ENCODE measurements around the gene PHLDB2. TPM values are rescaled to one million over a fixed set of nuclear protein-coding genes. Genes with fewer than 3 reads are reported as not detected.
"Not testable (repeated sequence)": the region's sequence is repeated elsewhere in the genome, so short reads cannot be mapped to it uniquely, and the experiment has no call there.

PHLDB2 gene
- 10 to 100 TPM in 1 of 4 donors, 1 to 10 TPM in 3; 1.1 to 17.8 (median 4.5) TPM for polyA plus RNA-seq
- long read RNA-seq, donor 1, result 0 reads
- long read RNA-seq, donor 2, result 0 reads
- long read RNA-seq, donor 3, partial matches to known transcripts, result 0 of 2 reads
- long read RNA-seq, donor 3, other reads (novel, unspliced or antisense), result 0 of 2 reads
- long read RNA-seq, donor 4, result 0 reads
- long read RNA-seq, donor 5, partial matches to known transcripts, result 0 of 1 reads
- long read RNA-seq, donor 5, other reads (novel, unspliced or antisense), result 0 of 1 reads
- long read RNA-seq, donor 6, full-length matches to known transcripts, result 1 of 1 reads
- long read RNA-seq, donor 6, partial matches to known transcripts, result 0 of 1 reads
- long read RNA-seq, donor 6, other reads (novel, unspliced or antisense), result 0 of 1 reads
- long read RNA-seq, donor 7, result 0 reads
- long read RNA-seq, donor 8, partial matches to known transcripts, result 0 of 1 reads
- long read RNA-seq, donor 8, other reads (novel, unspliced or antisense), result 0 of 1 reads
- long read RNA-seq, donor 9, partial matches to known transcripts, result 0 of 1 reads
- long read RNA-seq, donor 9, other reads (novel, unspliced or antisense), result 0 of 1 reads
- long read RNA-seq, donor 10, full-length matches to known transcripts, result 4 of 4 reads
- long read RNA-seq, donor 10, partial matches to known transcripts, result 0 of 4 reads
- long read RNA-seq, donor 10, other reads (novel, unspliced or antisense), result 0 of 4 reads

DNA sequence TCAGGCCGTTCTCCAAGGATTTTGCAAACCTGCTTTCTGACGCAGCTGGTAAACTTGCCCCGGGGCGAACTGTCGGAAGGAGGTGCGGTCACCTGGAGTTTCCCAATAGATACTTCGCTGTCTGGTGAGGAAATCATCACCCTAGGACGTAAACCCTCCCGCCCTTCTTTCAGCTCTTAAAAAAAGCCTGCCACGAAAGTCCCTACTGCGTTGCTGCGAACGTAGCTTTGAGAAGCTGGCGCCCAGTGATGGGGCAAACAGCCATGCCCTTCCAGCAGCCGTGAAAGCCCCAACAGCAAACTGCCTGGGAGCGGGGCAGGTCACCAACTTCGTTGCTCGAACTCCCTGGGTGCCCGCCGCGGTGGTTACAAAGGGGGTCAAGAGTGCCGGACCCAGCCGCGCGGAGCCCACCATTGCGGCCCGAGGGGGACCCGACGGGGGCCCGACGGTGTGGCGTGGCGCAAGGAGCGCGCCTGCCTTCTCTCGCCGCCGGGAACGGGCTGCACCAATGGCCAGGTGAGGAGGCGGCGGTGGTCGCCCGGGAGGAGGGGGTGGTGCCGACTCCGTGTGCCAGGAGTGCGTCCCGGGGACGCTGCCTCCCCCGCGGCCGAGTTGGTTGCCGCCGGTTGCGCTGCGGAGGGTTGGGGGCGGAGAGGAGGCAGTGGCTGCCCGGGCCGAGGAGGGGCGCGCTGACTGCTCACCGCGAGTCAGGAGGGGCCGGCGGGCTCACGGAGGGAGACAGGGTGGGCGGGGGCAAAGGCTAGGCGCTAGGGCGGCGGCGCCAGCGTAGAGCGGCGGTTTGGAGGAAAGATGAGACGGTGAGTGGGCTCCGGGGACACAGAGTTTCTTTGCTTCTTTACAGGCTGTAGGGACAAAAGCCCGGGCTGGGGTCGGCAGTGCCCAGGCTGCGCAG is at the start of gene PHLDB2:
PHLDB2 (plus strand) TSS at position 205 of the 913 bp plus-strand sequence. CDS start 24,813 bp downstream, outside the sequence.
- H3K4me1 ChIP-seq (ENCODE audit: control insufficient read depth in 3 of 3, insufficient read depth in 2 of 3, low read depth in 1 of 3, low read length in 2 of 3), result peaks cover 3 to 16% (median 3%) of the 10 kb centered on the region in 3 donors
- H3K36me3 ChIP-seq (ENCODE audit: control insufficient read depth in 3 of 3, insufficient read depth in 2 of 3, low read depth in 1 of 3, low read length in 3 of 3), result no peaks in the 10 kb centered on the region
- peaks cover 0 to 4% (median 0%) of the 10 kb centered on the region in 3 donors for H3K27me3 ChIP-seq (ENCODE audit: control insufficient read depth in 3 of 3, insufficient read depth in 3 of 3, low read length in 3 of 3)
- FAIRE-seq (no peak), DNase-seq (peak; percentile 57 to 81)
- WGBS, 3 donors, result 0 to 1% (median 1%) methylated on average over 69 to 78 of the region's 78 CpGs
- H3K9me3 ChIP-seq (ENCODE audit: control insufficient read depth in 2 of 2, insufficient read depth in 1 of 2, low read depth in 1 of 2, low read length in 1 of 2), result no peaks in the 10 kb centered on the region
- peak within 1 kb of the TSS; percentile 63 to 90 (median 88) for H3K27ac ChIP-seq (ENCODE audit: low read depth in 1 of 3, low read length in 2 of 3)
- peak within 1 kb of the TSS; percentile 55 to 82 (median 64) for H3K4me3 ChIP-seq (ENCODE audit: low read depth in 1 of 3, low read length in 3 of 3)

DNA sequence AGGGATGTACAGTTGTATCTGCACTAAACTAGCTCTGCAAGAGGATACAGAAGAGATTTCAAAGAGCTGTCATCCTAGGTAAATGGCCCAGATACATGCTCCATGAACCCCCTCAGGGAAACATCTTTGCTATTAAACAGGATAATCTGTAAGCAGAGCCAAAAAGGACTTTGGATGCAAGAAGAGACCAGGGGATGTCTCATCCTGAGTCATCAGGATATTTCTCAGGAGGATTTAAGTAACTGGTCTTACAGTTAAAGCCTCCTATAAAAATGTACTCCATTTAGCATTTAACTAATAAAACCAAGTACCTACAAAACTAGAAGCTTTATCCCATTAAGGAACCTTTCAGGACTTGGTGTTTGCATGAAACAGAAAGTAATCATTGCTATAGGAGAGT is 48.2 kb upstream of the PHLDB2 start:
- DNase-seq (no peak), FAIRE-seq (no peak)
- Histone ChIP-seq H3K9me3 (ENCODE audit: control insufficient read depth in 2 of 2, insufficient read depth in 1 of 2, low read depth in 1 of 2, low read length in 1 of 2) (peaks cover 0 to 9% of the 10 kb centered on the region in 2 donors), H3K4me1 (ENCODE audit: control insufficient read depth in 3 of 3, insufficient read depth in 2 of 3, low read depth in 1 of 3, low read length in 2 of 3) (peaks cover 2 to 17% (median 3%) of the 10 kb centered on the region in 3 donors), H3K36me3 (ENCODE audit: control insufficient read depth in 3 of 3, insufficient read depth in 2 of 3, low read depth in 1 of 3, low read length in 3 of 3) (no peaks in the 10 kb centered on the region), H3K27me3 (ENCODE audit: control insufficient read depth in 3 of 3, insufficient read depth in 3 of 3, low read length in 3 of 3) (no peaks in the 10 kb centered on the region), H3K4me3 (ENCODE audit: low read depth in 1 of 3, low read length in 3 of 3) (no peak overlapping the region), H3K27ac (ENCODE audit: low read depth in 1 of 3, low read length in 2 of 3) (no peak overlapping the region)

DNA sequence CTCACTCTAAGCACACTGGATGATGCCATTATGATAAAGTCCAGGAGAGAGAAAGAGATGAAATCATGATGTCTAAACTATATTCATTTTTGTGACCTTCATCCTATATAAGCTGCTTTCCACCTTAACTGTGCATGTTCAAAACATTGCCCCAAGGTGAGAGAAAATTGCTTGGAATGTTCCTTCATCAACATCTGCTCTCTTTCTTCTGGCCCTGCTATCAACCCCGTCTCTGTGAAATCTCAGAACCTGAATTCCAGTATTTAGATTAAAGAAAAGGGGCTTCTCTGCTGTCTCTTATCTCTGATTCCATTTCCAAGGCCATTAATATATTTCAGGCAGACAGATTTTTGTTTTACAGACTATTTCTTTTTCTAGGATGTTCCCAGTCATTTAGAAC is 47.3 kb upstream of the PHLDB2 start:
- H3K36me3 ChIP-seq (ENCODE audit: control insufficient read depth in 3 of 3, insufficient read depth in 2 of 3, low read depth in 1 of 3, low read length in 3 of 3), result no peaks in the 10 kb centered on the region
- no peak overlapping the region for H3K4me3 ChIP-seq (ENCODE audit: low read depth in 1 of 3, low read length in 3 of 3)
- no peaks in the 10 kb centered on the region for H3K27me3 ChIP-seq (ENCODE audit: control insufficient read depth in 3 of 3, insufficient read depth in 3 of 3, low read length in 3 of 3)
- H3K9me3 ChIP-seq (ENCODE audit: control insufficient read depth in 2 of 2, insufficient read depth in 1 of 2, low read depth in 1 of 2, low read length in 1 of 2), result peaks cover 0 to 13% of the 10 kb centered on the region in 2 donors
- no peak overlapping the region for H3K27ac ChIP-seq (ENCODE audit: low read depth in 1 of 3, low read length in 2 of 3)
- no peak for FAIRE-seq
- H3K4me1 ChIP-seq (ENCODE audit: control insufficient read depth in 3 of 3, insufficient read depth in 2 of 3, low read depth in 1 of 3, low read length in 2 of 3), result peaks cover 2 to 17% (median 3%) of the 10 kb centered on the region in 3 donors
- DNase-seq, result no peak
- 86 to 92% (median 90%) methylated on average over 1 of the region's 1 CpG for WGBS, 3 donors

DNA sequence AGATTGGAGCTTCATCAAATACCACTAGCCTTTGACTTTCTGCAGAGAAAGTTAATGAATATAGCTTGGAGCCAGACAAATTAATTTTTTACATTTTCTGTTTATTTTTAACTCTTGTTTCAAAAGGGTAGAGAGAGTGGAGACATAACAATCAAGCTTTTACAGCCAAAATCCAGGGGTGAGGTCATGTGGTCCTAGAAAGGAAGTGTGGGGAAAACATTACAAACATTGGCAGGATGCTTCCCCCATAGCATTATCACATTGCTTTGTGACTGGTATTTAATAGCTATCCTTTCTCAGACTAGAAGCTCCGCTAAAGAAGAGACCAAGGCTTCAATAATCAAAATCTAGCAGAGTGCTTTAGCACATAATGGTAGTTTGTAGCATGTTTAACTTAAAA is 46.4 kb upstream of the PHLDB2 start:
- Histone ChIP-seq H3K4me1 (ENCODE audit: control insufficient read depth in 3 of 3, insufficient read depth in 2 of 3, low read depth in 1 of 3, low read length in 2 of 3) (peaks cover 2 to 12% (median 3%) of the 10 kb centered on the region in 3 donors), H3K9me3 (ENCODE audit: control insufficient read depth in 2 of 2, insufficient read depth in 1 of 2, low read depth in 1 of 2, low read length in 1 of 2) (peaks cover 0 to 13% of the 10 kb centered on the region in 2 donors), H3K27ac (ENCODE audit: low read depth in 1 of 3, low read length in 2 of 3) (no peak overlapping the region), H3K27me3 (ENCODE audit: control insufficient read depth in 3 of 3, insufficient read depth in 3 of 3, low read length in 3 of 3) (no peaks in the 10 kb centered on the region), H3K36me3 (ENCODE audit: control insufficient read depth in 3 of 3, insufficient read depth in 2 of 3, low read depth in 1 of 3, low read length in 3 of 3) (no peaks in the 10 kb centered on the region), H3K4me3 (ENCODE audit: low read depth in 1 of 3, low read length in 3 of 3) (no peak overlapping the region)
- 69 to 95% (median 83%) methylated on average over 1 of the region's 1 CpG for WGBS, 3 donors
- DNase-seq (no peak), FAIRE-seq (no peak)

DNA sequence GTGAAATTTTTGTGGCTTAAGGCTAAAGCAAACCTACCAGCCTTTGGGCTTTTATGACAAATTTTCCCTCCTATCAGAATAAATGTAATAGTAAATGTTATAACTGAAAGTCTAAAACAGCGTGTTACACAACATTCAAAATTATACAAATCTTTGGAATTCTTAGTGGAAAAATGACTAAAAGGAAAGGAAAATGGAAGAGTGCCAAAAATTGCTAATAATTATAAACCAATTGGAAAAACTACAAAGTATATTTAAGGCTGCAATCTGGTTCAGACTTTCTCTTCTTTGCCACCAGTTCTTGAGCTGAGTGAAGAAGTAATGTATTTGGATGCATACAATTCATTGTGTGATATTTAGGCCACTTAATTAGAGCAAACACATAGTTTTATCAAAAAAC is 45.6 kb upstream of the PHLDB2 start:
- peaks cover 2 to 9% (median 3%) of the 10 kb centered on the region in 3 donors for H3K4me1 ChIP-seq (ENCODE audit: control insufficient read depth in 3 of 3, insufficient read depth in 2 of 3, low read depth in 1 of 3, low read length in 2 of 3)
- no peak overlapping the region for H3K27ac ChIP-seq (ENCODE audit: low read depth in 1 of 3, low read length in 2 of 3)
- WGBS, 3 donors, result 82 to 87% (median 84%) methylated on average over 1 of the region's 1 CpG
- no peaks in the 10 kb centered on the region for H3K36me3 ChIP-seq (ENCODE audit: control insufficient read depth in 3 of 3, insufficient read depth in 2 of 3, low read depth in 1 of 3, low read length in 3 of 3)
- H3K4me3 ChIP-seq (ENCODE audit: low read depth in 1 of 3, low read length in 3 of 3), result no peak overlapping the region
- no peaks in the 10 kb centered on the region for H3K27me3 ChIP-seq (ENCODE audit: control insufficient read depth in 3 of 3, insufficient read depth in 3 of 3, low read length in 3 of 3)
- no peak for FAIRE-seq
- no peak for DNase-seq
- peaks cover 0 to 13% of the 10 kb centered on the region in 2 donors for H3K9me3 ChIP-seq (ENCODE audit: control insufficient read depth in 2 of 2, insufficient read depth in 1 of 2, low read depth in 1 of 2, low read length in 1 of 2)

DNA sequence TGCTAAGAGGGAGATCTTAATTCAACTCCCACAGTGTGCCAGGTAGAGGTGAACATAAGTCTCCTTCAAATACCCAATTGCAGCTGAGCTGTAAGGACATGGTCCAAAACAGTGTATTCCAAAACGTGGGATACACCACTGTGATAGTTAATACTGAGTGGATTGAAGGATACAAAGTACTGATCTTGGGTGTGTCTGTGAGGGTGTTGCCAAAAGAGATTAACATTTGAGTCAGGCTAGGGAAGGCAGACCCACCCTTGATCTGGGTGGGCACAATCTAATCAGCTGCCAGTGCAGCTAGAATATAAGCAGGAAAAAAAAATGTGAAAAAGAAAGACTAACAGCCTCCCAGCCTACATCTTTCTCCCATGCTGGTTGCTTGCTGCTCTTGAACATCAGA is 45.1 kb upstream of the PHLDB2 start:
- Histone ChIP-seq H3K27me3 (ENCODE audit: control insufficient read depth in 3 of 3, insufficient read depth in 3 of 3, low read length in 3 of 3) (no peaks in the 10 kb centered on the region), H3K4me1 (ENCODE audit: control insufficient read depth in 3 of 3, insufficient read depth in 2 of 3, low read depth in 1 of 3, low read length in 2 of 3) (peaks cover 2 to 6% (median 3%) of the 10 kb centered on the region in 3 donors), H3K9me3 (ENCODE audit: control insufficient read depth in 2 of 2, insufficient read depth in 1 of 2, low read depth in 1 of 2, low read length in 1 of 2) (peaks cover 0 to 13% of the 10 kb centered on the region in 2 donors), H3K4me3 (ENCODE audit: low read depth in 1 of 3, low read length in 3 of 3) (no peak overlapping the region), H3K27ac (ENCODE audit: low read depth in 1 of 3, low read length in 2 of 3) (no peak overlapping the region), H3K36me3 (ENCODE audit: control insufficient read depth in 3 of 3, insufficient read depth in 2 of 3, low read depth in 1 of 3, low read length in 3 of 3) (no peaks in the 10 kb centered on the region)
- no peak for FAIRE-seq
- WGBS, 3 donors, result 18 to 48% (median 25%) methylated on average over 1 of the region's 1 CpG
- no peak for DNase-seq

DNA sequence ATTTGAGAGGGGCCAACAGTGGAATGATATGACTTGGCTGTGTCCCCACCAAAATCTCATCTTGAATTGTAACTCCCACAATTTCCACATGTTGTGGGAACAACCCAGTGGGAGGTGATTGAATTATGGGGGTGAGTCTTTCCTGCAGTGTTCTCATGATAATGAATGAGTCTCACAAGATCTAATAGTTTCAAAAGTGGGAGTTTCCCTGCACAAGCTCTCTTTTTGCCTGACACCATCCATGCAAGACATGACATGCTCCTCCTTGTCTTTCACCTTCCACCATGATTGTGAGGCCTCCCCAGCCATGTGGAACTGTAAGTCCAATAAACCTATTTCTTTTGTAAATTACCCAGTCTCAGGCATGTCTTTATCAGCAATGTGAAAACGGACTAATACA is 42.3 kb upstream of the PHLDB2 start:
- WGBS, 3 donors, result 37 to 59% (median 58%) methylated on average over 1 of the region's 1 CpG
- H3K4me1 ChIP-seq (ENCODE audit: control insufficient read depth in 3 of 3, insufficient read depth in 2 of 3, low read depth in 1 of 3, low read length in 2 of 3); DNase-seq; H3K27ac ChIP-seq (ENCODE audit: low read depth in 1 of 3, low read length in 2 of 3); FAIRE-seq; H3K4me3 ChIP-seq (ENCODE audit: low read depth in 1 of 3, low read length in 3 of 3); H3K36me3 ChIP-seq (ENCODE audit: control insufficient read depth in 3 of 3, insufficient read depth in 2 of 3, low read depth in 1 of 3, low read length in 3 of 3); H3K27me3 ChIP-seq (ENCODE audit: control insufficient read depth in 3 of 3, insufficient read depth in 3 of 3, low read length in 3 of 3): not testable (repeated sequence)
- H3K9me3 ChIP-seq (ENCODE audit: control insufficient read depth in 2 of 2, insufficient read depth in 1 of 2, low read depth in 1 of 2, low read length in 1 of 2), result peaks cover 0 to 16% of the 10 kb centered on the region in 2 donors

DNA sequence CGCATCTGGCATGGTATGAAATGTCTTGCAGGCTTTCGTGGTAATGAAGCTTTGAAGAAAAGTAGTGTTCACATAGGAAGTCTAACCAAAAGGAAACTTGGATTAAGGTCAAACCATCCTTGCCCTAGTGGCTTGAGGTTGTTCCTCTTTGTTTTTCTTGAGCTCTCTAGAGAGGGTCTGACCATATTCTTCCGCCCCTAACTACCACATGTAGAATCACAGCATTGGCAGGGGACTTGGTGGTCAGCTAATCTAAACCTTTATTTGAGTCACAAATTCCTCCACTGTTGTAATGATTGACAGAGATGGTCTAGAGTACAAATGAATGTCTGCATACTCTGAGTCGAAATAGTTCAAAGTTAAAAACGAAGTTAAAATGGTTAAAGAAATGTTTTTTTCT is 39.1 kb upstream of the PHLDB2 start:
- FAIRE-seq (no peak), DNase-seq (no peak)
- Histone ChIP-seq H3K4me3 (ENCODE audit: low read depth in 1 of 3, low read length in 3 of 3) (no peak overlapping the region), H3K27me3 (ENCODE audit: control insufficient read depth in 3 of 3, insufficient read depth in 3 of 3, low read length in 3 of 3) (no peaks in the 10 kb centered on the region), H3K4me1 (ENCODE audit: control insufficient read depth in 3 of 3, insufficient read depth in 2 of 3, low read depth in 1 of 3, low read length in 2 of 3) (no peaks in the 10 kb centered on the region), H3K9me3 (ENCODE audit: control insufficient read depth in 2 of 2, insufficient read depth in 1 of 2, low read depth in 1 of 2, low read length in 1 of 2) (peaks cover 0 to 13% of the 10 kb centered on the region in 2 donors), H3K27ac (ENCODE audit: low read depth in 1 of 3, low read length in 2 of 3) (no peak overlapping the region), H3K36me3 (ENCODE audit: control insufficient read depth in 3 of 3, insufficient read depth in 2 of 3, low read depth in 1 of 3, low read length in 3 of 3) (no peaks in the 10 kb centered on the region)
- 86 to 92% (median 92%) methylated on average over 5 of the region's 5 CpGs for WGBS, 3 donors
